NCI-H2107 treated with DMSO at 0.1 percent for 48 hours (cell line): ENCODE data around the gene NECTIN1.
A peak's percentile ranks its signal among the peaks of the same experiment; 100 is the strongest.

ENCODE experiments used
- DNase-seq: peaks from one replicate; lab custom pipeline; 2025; ENCODE audit not compliant: unreplicated experiment; lab: John Stamatoyannopoulos, UW

NECTIN1 gene

DNA sequence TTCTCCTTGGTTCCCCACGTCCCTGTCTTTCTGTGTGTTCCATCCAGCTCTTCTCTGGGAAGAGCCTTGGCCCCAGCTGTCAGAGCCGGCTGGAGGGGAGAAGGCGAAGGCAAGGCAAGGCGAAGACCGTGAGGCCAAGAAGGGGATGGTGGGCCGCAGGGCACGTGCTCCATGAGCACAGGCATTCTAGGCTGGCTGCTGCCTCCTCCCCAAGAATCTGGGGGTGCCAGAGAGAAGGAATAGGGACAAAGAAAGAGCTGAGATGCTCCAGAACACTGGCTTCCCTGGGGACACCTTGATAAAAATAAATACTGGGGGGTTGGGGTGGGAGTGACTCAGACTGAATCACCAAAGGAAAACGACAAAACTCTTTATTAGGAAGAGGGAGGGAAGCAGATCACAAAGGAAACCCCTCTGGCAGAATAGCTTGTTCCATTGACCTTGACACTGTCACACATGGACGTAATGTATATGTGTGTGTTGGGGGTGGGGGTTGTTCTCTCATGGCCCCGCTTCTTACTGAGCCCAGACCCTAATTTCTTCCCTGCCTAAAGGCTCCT is 52.5 kb downstream of the NECTIN1 start:
- no peak for DNase-seq

DNA sequence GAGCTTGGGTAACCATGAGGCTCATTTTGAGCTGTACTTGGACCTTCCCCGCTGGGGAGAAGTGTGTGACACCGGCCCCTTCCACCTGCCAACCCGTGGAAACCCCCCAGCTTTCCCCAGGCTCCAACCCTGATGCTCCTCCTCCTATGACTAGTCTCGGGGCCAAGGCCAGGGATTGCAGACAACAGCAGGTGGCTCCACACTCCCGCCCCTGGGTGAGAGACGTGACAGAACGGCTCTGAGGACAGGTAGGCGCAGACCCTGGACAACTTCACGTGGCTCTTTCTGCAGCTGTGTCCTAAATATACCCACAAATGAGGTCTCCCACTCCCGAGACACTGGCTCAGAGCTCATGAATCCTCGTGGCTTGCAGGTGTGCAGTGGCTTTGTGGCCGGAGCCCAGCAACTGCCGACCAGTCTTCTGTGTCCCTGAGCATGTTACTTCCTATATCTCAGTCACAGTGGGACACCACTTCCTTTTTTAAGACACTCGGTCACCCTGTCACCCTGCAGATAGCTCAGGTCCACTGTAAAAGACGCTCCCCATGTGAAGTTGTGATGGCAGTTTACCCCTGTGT is 55.2 kb downstream of the NECTIN1 start:
- no peak for DNase-seq

GRCh38 chr11:119673052-119673758 is 55.8 kb downstream of the NECTIN1 start:
- DNase-seq: no peak

- no peak for DNase-seq
These were observed 56.4 kb downstream of the NECTIN1 start for GRCh38 chr11:119672597-119672996.

GRCh38 chr11:119671561-119672015 is 57.4 kb downstream of the NECTIN1 start:
- no peak for DNase-seq

DNA sequence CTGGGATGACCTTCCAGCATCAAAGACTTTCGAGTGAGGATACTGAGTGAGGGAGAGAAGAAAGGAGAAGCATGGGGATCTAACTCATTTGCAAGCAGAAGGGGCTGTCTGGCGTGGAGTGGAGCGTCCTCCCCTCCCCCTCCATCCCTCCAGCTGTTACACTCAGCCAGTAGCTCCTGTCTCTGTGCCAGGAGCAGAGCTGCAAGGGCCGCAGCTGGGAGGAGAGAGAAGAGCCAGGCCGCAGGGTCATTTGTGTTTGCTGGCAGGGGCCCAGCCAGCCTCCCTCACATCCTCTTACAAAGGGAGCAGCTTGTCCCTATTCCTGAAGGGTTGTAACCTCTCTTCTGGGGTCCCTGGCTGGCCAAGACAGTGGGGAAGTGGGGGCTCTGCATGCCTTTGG is 57.9 kb downstream of the NECTIN1 start:
- no peak for DNase-seq

- DNase-seq: no peak
These were observed 59.5 kb downstream of the NECTIN1 start for GRCh38 chr11:119669487-119669886.

DNA sequence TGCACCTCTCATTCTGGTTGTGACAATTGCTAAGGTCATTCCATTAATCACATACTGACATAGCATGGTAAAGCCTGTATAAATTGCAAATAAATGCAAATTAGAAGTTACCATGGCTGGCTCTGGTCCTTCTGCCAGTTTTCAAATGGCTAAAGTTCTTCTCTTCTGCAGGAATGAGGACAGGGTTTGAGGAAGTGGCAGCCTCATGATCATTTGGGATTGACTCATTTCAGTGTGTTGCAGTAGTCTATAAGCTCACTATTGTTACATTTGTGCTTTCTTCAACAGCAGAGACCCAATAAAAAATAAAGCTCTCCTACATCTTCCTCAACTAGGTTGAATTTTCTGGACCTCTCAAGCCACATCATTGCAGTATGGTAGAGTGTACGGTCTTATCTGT is 60.3 kb downstream of the NECTIN1 start:
- no peak for DNase-seq

GRCh38 chr11:119666463-119667131 is 62.4 kb downstream of the NECTIN1 start:
- peak; percentile 27 for DNase-seq

GRCh38 chr11:119666061-119666460 is 62.9 kb downstream of the NECTIN1 start:
- DNase-seq: no peak

GRCh38 chr11:119664701-119665420 is 64.1 kb downstream of the NECTIN1 start:
- DNase-seq: no peak

GRCh38 chr11:119664063-119664572 is 64.9 kb downstream of the NECTIN1 start:
- peak; percentile 95 for DNase-seq

GRCh38 chr11:119663279-119663678 is 65.7 kb downstream of the NECTIN1 start:
- DNase-seq: no peak

- no peak for DNase-seq
These were observed 67.8 kb downstream of the NECTIN1 start for GRCh38 chr11:119661226-119661625.

DNA sequence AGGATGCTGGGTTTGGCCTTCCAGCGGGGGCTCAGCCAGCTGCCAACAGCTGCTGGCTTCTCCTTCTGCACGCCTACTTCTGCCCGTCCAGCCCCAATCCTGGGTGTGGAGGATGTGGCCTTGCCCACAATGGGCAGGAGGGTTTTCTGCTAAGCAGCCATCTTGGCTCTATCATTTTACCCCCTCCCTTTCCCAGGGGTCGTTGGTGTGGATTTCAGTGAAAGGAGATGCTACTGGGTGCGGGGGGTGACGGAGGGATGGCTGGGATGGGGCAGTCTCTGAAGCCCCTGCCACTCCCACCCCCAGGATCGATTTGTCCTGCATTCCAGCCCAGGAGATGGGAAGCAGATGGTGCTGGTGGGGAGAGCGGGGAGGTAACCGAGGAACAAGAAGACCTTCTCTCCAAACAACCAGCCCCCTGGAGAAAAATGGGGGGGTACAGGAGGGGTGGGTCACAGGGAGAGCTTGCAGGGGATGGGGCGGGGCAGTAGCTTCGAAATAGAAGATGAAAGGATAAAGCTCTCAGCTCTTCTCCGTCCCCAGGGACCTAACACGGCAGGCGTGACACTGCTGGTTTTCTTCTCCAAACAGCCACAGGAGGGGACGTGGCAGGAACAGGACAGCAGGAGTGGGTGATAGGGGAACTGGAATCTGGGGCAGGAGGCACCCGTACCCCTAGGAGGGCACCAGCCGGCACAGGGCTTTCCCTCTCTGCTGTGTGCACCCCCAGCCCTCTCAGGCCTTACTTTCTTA is 68.9 kb downstream of the NECTIN1 start:
- DNase-seq: no peak

GRCh38 chr11:119652907-119653659 is 75.9 kb downstream of the NECTIN1 start:
- no peak for DNase-seq

DNA sequence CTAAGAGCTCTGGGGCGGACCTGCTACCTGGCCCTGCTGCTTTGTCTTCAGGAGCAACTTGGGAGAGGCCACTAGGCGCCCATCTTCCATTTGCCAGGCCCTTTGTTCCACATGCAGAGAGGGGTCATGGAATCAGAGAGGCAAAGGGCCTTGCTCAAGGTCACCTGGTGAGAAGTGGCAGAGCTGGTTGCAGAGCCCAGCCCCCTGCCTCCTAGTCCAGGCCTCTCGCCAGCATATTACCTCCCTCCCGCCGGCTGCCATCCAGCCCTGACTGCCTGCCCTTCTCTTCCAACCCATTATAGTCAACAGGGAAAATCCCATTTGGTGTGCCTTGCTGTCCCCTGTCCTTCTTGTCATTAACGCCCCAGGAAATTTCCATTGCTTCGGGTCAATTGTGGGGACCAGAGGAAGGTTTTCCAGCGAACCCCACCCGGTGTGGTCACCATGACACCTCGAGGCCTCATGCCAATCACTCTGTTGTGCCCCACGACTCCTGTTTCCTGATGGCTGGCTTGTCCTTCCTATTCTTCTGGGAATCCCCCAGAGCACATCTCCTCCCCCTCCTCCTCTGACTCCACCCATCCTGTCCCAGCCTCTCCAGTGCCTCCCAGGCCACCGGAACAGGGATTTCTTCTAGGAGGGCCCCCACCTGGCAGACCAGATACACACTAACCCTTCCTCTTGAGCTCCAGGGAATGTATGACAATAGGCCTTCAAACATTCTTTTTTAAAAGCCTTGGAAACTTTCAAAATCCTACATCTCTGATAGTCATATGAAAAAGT is 77.0 kb downstream of the NECTIN1 start:
- no peak for DNase-seq

DNA sequence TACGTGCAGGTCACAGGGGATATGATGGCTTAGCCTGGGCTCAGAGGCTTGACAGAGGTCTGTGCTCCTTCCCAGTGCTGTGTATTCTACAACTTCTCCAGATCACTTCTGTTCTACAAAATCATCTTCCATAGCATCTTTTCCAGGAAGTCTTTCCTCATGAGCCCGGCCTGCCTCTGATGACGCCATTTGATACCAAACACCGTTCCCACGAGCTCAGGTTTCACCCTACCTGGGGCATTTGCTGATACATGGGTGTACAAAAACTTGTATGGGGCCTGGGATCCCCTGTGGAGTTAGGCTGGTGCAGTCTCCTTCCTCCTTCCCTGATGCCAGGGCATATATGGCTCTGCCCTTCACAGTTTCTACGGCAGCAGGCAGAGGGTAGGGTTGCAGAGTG is 78.7 kb downstream of the NECTIN1 start:
- peak; percentile 28 for DNase-seq

GRCh38 chr11:119647254-119647653 is 81.7 kb downstream of the NECTIN1 start:
- no peak for DNase-seq
